ENCODE results near the gene FLT1.

The FLT1 gene

GRCh38 chr13:28424541-28424940, 70.4 kb downstream of the FLT1 start:
- DNase-seq: no peak

- peak; percentile 5 for DNase-seq
These were observed 71.9 kb downstream of the FLT1 start for GRCh38 chr13:28423010-28423409.

GRCh38 chr13:28421676-28422410, 73.1 kb downstream of the FLT1 start:
- DNase-seq: no peak

- DNase-seq: no peak
These were observed 74.2 kb downstream of the FLT1 start for GRCh38 chr13:28420704-28421103.

GRCh38 chr13:28415994-28416421, 78.9 kb downstream of the FLT1 start:
- DNase-seq: no peak

- no peak for DNase-seq
These were observed 80.9 kb downstream of the FLT1 start for GRCh38 chr13:28413999-28414398.

GRCh38 chr13:28412981-28413380, 81.9 kb downstream of the FLT1 start:
- no peak for DNase-seq

- no peak for DNase-seq
These were observed 83.0 kb downstream of the FLT1 start for GRCh38 chr13:28411831-28412353.

GRCh38 chr13:28410096-28410495, 84.8 kb downstream of the FLT1 start:
- no peak for DNase-seq

GRCh38 chr13:28409648-28410047, 85.3 kb downstream of the FLT1 start:
- no peak for DNase-seq

- DNase-seq: no peak
These were observed 86.1 kb downstream of the FLT1 start for GRCh38 chr13:28408863-28409262.

GRCh38 chr13:28408235-28408848, 86.6 kb downstream of the FLT1 start:
- DNase-seq: no peak

- DNase-seq: no peak
These were observed 88.1 kb downstream of the FLT1 start for GRCh38 chr13:28406733-28407266.

- no peak for DNase-seq
These were observed 92.9 kb downstream of the FLT1 start for GRCh38 chr13:28402057-28402381.

GRCh38 chr13:28401303-28402056, 93.4 kb downstream of the FLT1 start:
- no peak for DNase-seq

GRCh38 chr13:28396053-28396452, 98.9 kb downstream of the FLT1 start:
- no peak for DNase-seq

GRCh38 chr13:28394422-28394821, 100.5 kb downstream of the FLT1 start:
- no peak for DNase-seq

GRCh38 chr13:28392896-28393505, 101.9 kb downstream of the FLT1 start:
- DNase-seq: no peak

- DNase-seq: no peak
These were observed 102.5 kb downstream of the FLT1 start for GRCh38 chr13:28392428-28392827.

GRCh38 chr13:28387740-28388501, 107.0 kb downstream of the FLT1 start:
- DNase-seq: no peak

- DNase-seq: no peak
These were observed 109.6 kb downstream of the FLT1 start for GRCh38 chr13:28385362-28385761.

- DNase-seq: no peak
These were observed 110.1 kb downstream of the FLT1 start for GRCh38 chr13:28384789-28385188.

Data from stimulated activated CD4-positive, alpha-beta T cell treated with anti-CD3 and anti-CD28 coated beads, Interleukin-4, amount 100 ng/mL, for 24 hours (primary cell).